C4-2B (cell line): ENCODE results near the gene STARD3NL.
A peak's percentile ranks its signal among the peaks of the same experiment; 100 is the strongest.
"Not testable (repeated sequence)": the region's sequence is repeated elsewhere in the genome, so short reads cannot be mapped to it uniquely, and the experiment has no call there.

ENCODE experiments used
- H3K27ac ChIP-seq: fragments of 450-650 bp; 2 replicates; pipeline ENCODE4 v1.5.1; 2017
- ZFX ChIP-seq: fragments of 450-650 bp; IDR thresholded peaks from 2 replicates; pipeline ENCODE4 v1.6.1; 2017
- TF ChIP-seq, protein P1 (sequence below): fragments of 450-650 bp; conservative IDR thresholded peaks from 2 replicates; pipeline ENCODE4 v1.5.1; 2017; ENCODE audit warnings: mild to moderate bottlenecking

The STARD3NL gene

DNA sequence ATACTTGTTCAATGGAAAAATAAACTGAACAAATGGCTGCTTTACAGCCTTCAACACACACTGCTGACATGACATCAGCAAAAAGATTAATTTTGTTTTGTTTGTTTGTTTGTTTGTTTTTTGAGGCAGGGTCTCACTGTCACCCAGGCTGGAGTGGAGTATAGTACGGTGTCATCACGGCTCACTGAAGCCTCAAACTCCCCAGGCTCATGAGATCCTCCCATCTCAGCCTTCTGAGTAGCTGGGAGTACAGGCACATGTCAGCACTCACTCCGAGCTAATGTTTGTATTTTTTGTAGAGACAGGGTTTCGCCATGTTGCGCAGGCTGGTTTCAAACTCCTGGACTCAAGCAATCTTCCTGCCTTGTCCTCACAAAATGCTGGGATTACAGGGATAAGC is 84.5 kb downstream of the STARD3NL start:
- TF ChIP-seq ZFX: no peak
- TF ChIP-seq, protein P1, sequence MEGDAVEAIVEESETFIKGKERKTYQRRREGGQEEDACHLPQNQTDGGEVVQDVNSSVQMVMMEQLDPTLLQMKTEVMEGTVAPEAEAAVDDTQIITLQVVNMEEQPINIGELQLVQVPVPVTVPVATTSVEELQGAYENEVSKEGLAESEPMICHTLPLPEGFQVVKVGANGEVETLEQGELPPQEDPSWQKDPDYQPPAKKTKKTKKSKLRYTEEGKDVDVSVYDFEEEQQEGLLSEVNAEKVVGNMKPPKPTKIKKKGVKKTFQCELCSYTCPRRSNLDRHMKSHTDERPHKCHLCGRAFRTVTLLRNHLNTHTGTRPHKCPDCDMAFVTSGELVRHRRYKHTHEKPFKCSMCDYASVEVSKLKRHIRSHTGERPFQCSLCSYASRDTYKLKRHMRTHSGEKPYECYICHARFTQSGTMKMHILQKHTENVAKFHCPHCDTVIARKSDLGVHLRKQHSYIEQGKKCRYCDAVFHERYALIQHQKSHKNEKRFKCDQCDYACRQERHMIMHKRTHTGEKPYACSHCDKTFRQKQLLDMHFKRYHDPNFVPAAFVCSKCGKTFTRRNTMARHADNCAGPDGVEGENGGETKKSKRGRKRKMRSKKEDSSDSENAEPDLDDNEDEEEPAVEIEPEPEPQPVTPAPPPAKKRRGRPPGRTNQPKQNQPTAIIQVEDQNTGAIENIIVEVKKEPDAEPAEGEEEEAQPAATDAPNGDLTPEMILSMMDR: no peak
- peak overlapping the region; percentile 24; the same call in 1 of the 2 replicates for H3K27ac ChIP-seq

DNA sequence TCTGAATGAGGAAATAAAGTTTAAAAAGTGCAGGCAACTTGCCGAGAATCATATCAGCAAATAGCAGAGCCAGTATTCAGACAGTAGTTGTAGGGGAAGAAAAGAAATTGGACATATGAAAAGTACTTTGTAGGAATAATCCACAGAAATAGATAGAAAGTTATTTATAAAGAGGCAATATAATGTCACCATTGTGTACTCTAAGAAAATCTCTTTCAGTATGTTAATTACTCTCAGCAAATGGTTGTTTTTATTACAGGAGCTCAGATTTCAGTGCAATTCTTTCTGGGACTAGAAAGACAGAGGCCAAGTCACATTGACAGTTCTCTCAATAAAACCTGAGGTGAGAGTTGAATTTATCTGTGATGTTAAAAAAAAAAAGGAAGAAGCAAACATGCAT is 85.2 kb downstream of the STARD3NL start:
- not testable (repeated sequence) for H3K27ac ChIP-seq

DNA sequence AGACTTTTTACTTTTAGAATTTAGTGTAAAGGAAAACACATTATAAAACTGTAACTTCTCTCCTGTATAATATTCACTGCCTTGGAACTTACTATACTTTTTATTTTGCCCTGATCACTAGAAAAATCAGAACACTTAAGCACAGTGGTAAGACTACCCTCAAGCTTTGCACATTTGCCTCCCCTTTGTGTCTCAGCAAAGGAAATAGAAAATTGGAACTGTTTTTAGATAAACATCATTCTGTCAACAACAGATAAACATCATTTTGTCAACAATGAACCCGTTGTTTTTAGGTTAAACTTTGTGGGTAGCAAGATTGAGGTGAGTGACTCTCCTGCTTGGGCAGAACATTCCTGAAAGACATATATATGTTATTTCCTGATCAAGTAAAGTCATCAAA is 86.6 kb downstream of the STARD3NL start:
- peak overlapping the region; percentile 48; the same call in 1 of the 2 replicates for H3K27ac ChIP-seq

DNA sequence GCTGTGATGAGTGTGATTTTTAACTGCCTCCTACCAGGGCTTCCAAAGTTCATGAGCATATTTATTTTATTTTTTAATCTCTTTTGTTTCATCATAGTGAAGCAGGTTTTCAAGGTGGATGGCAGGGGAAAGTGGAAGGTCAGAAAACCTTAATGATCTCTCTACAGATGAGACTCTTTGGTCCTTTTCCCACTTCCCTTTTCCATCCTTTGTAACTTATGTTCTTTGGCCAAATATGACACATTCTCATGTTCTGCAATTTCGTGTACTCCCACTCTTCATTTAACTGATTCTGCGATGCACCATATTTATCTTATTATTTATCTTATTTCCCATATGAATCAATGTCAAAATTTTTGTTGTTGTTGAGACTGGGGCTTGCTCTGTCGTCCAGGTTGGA is 87.9 kb downstream of the STARD3NL start:
- H3K27ac ChIP-seq: not testable (repeated sequence)

DNA sequence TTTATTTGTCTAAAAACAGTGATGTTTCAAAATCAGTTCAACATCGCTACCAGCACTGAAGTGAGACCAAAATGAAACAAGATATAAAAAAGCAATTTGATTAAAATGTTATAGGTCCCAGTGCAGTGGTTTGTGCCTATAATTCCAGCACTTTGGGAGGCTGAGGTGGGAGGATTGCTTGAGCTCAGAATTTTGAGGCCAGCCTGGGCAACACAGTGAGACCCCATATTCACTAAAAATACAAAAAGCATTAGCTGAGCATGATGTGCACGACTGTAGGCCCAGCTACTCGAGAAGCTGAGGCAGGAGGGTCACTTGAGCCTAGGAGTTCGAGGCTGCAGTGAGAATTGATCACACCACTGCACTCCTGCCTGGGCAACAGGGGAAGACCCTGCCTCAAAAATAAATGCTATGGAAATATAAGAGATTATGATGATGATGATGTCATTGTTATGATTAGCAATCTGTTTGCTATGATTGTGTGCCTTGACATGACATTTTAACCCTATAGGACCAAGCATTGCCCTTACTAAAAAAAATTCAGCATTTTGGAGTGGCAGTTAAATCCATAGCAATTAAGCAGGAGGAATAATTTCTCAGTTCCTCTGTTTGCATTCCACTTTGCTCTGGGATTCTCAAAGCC is 91.8 kb downstream of the STARD3NL start:
- not testable (repeated sequence) for H3K27ac ChIP-seq

DNA sequence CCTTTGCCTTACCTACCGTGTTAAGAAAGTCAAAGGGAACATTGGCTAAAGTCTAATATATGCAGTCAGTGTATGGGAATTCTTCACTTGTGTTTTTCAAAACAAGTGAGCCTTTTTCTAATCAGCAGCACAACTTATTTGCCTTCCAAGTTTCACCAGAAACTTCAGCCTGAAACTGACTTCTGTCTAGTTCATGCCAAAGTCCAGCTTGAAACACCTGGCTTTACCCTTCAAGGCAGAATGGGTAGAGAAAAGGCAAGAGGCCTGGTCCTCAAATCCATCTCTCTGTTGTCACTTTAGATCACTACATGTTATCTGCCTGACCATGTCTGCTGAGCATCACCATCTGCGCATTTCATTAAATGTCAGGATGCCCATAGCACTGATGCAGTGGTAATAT is 92.4 kb downstream of the STARD3NL start:
- not testable (repeated sequence) for H3K27ac ChIP-seq

DNA sequence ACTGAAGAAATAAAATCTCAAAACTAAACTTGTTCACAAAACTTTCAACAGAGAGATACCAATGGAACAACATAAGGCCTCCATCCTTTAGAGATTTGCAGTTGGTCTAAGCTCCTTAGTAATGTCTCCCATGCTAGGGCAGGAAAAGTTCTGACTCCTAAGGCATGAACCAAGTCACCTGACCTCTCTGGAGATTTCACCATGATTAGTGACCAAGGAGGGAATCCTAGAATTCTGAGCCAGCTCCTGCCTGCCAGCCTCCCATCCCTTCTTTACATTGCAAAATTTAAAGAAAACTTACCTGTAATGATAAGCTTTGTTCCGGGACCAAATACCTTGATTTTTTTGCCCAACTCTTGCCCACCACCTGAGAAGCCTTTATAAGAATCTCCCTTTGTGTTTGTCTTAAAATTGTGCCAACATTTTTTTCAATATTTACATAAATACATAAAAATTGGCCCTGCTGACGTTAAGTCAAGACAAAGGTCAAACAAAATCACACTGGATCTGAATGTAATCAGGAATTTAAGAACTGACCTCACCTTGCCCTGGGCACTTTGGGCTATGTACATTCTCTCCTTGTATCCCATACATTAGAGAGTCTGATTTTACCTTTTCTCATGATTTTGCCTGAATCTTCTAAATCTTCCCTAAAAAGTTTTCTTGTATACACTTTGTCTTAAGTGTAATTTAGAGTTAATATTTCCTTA is 95.4 kb downstream of the STARD3NL start, which contains the start of gene TARP:
TARP (minus strand) TSS at position 351 of the 710 bp plus-strand sequence.
- TF ChIP-seq, protein P1: no peak
- no peak for TF ChIP-seq ZFX
- H3K27ac ChIP-seq: no peak within 1 kb of the TSS

DNA sequence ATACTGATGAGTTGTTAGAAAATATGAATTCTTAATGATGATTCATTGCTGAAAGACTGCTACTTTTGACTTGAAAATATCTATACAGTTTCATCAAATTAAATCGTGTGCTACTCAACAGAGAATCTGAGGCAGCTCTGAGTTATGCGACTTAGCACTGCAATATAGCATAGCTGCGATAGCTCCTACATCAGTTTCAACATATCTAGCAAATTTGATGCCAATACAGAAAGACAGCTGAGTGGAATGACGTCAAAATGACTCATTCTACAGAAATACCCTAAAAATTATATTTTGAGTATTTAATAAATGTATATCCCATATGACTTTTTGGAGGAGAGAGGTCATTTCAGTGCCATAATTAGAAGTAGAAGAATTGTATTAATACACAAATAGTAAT is 96.4 kb downstream of the STARD3NL start:
- H3K27ac ChIP-seq: no peak overlapping the region
- no peak for TF ChIP-seq ZFX
- TF ChIP-seq, protein P1: no peak

DNA sequence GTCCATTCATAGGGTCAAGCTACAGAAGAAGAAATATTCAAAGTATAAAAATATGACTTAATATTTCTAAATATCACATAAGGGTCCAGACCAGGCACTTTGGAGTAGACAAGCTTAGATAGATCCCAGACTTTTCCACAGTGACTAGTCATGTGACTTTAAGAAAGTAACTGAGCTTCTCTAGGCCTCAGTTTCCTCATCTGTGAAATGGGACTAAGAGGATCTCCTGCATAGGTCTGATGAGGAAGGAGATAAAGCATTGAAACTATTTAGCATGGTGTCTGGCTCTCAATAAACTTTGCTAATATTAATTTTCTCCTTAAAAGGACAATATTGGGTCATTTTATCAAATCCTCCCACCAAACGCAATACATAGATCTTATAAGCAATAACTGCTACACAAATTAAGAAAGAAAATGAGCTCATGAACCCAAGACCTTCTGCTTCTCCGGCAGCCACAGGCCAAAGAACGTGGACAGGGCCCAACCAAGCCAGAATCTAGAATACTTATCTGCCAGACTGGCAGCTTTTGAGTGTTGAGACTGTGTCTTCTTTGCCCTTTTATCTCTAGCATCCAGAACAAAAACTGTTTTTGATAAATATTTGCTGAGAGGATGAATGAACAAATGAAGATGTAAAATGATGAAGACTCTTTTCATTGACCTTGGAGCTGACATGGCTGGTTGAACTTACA is 97.0 kb downstream of the STARD3NL start:
- TF ChIP-seq, protein P1: no peak
- no peak for TF ChIP-seq ZFX
- no peak overlapping the region for H3K27ac ChIP-seq

DNA sequence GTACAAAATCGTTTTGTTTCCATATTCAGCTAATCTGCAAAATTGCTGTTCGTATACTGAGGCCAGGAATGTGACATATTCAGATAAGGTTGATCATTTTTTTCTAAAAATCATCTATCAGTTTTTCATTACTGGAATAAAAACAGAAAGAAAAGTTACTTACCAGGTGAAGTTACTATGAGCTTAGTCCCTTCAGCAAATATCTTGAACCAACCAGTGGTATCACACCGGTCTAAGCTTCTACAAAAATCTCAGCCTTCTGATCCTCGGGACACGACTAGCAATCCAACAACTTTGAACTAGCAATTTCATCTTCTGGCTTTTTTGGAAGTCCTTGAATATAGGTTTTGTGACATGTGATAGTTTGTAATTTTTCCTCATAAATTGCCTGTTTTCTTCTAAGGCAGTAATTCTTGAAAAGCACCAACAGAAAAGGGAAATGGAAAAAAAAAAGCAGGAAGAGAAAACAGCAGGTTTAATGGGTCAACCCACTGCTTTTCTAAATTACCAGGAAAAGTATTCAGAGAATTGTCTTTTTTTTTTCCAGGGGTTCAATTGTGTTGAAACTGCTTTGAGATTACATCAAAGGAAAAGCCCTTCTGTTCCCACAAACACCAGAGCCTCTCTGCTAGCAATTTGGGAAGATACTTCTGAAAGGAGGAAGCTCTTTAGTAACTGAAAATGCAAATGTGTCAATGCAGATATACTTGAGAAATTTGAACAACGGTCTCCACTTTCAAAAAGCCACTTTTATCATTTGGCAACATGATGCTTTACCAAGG is 98.2 kb downstream of the STARD3NL start:
- TF ChIP-seq ZFX: no peak
- TF ChIP-seq, protein P1: no peak
- H3K27ac ChIP-seq: no peak overlapping the region
